ENCODE measurements around the gene TECPR2. TPM values are rescaled to one million over a fixed set of nuclear protein-coding genes. Genes with fewer than 3 reads are reported as not detected.
A peak's percentile ranks its signal among the peaks of the same experiment; 100 is the strongest.

TECPR2 gene
- total RNA-seq, 2 experiments from 2014 or later: 5.6 to 6.9 TPM

GRCh38 chr14:102525219-102525928 is 162.6 kb downstream of the TECPR2 start:
- DNase-seq (peak; percentile 62), ATAC-seq (peak; percentile 23)
- POLR2A ChIA-PET: interaction anchor here (1.2 kb wide), 1 partner anchor 17 kb away, joined by 4 read pairs; no protein-coding TSS in a partner anchor
- no peaks in the 10 kb centered on the region for H3K9me3 Mint-ChIP-seq (ENCODE audit: low read depth)
- no peaks in the 10 kb centered on the region for H3K27me3 Mint-ChIP-seq
- H3K4me1 Mint-ChIP-seq: peaks cover 35% of the 10 kb centered on the region
- CTCF ChIA-PET: interaction anchor here (0.6 to 3.6 kb wide), 27 partner anchors 9 to 609 kb away, joined by 3 to 19 read pairs (median 4); partner anchors contain the start of gene ANKRD9
- peak overlapping the region; percentile 32 for H3K27ac Mint-ChIP-seq
- intact Hi-C loops (cut with DNase I, micrococcal nuclease): loop anchor here (2.0 to 10.0 kb wide), 2 partner anchors 169 to 207 kb away; partner anchors contain the start of gene ZNF839 (in 1 of the 2)
- peak overlapping the region; percentile 68 for H3K4me3 Mint-ChIP-seq
- no peaks in the 10 kb centered on the region for H3K36me3 Mint-ChIP-seq (ENCODE audit: low read depth)

GRCh38 chr14:102525929-102526497 is 163.3 kb downstream of the TECPR2 start:
- Mint-ChIP-seq H3K27me3 (no peaks in the 10 kb centered on the region), H3K27ac (peak overlapping the region; percentile 7), H3K4me1 (peaks cover 37% of the 10 kb centered on the region), H3K4me3 (peak overlapping the region; percentile 68), H3K36me3 (ENCODE audit: low read depth) (no peaks in the 10 kb centered on the region), H3K9me3 (ENCODE audit: low read depth) (no peaks in the 10 kb centered on the region)
- ChIA-PET CTCF (interaction anchor here (0.8 to 3.6 kb wide), 4 partner anchors 68 to 168 kb away, joined by 3 to 19 read pairs (median 6); no protein-coding TSS in a partner anchor), POLR2A (no interaction called here)
- DNase-seq: no peak
- ATAC-seq: no peak
- intact Hi-C loops (cut with DNase I, micrococcal nuclease): loop anchor here (2.0 to 10.0 kb wide), 2 partner anchors 169 to 207 kb away; partner anchors contain the start of gene ZNF839 (in 1 of the 2)

GRCh38 chr14:102528431-102529170 is 165.9 kb downstream of the TECPR2 start:
- intact Hi-C loops (cut with DNase I, micrococcal nuclease): loop anchor here in 1 of 2 experiments (10.0 kb wide), 1 partner anchor 166 kb away; no protein-coding TSS in a partner anchor
- POLR2A ChIA-PET: interaction anchor here (0.6 kb wide), 1 partner anchor 126 kb away, joined by 5 read pairs; no protein-coding TSS in a partner anchor
- no peak overlapping the region for H3K27ac Mint-ChIP-seq

GRCh38 chr14:102530828-102531478 is 168.2 kb downstream of the TECPR2 start:
- H3K4me3 Mint-ChIP-seq: no peak overlapping the region
- ChIA-PET CTCF (interaction anchor here (0.7 to 1.0 kb wide), 2 partner anchors 8 to 78 kb away, joined by 3 to 5 read pairs; no protein-coding TSS in a partner anchor), POLR2A (no interaction called here)
- no peaks in the 10 kb centered on the region for H3K9me3 Mint-ChIP-seq (ENCODE audit: low read depth)
- no peaks in the 10 kb centered on the region for H3K27me3 Mint-ChIP-seq
- peak overlapping the region; percentile 38 for H3K27ac Mint-ChIP-seq
- DNase-seq: no peak
- ATAC-seq: no peak
- H3K36me3 Mint-ChIP-seq (ENCODE audit: low read depth): no peaks in the 10 kb centered on the region
- intact Hi-C loops (cut with DNase I, micrococcal nuclease): no loop called here
- H3K4me1 Mint-ChIP-seq: peaks cover 10% of the 10 kb centered on the region

More at GRCh38 chr14:102528431-102529170, 165.9 kb downstream of the TECPR2 start:
- no peaks in the 10 kb centered on the region for H3K36me3 Mint-ChIP-seq (ENCODE audit: low read depth)
- DNase-seq (no peak), ATAC-seq (no peak)
- CTCF ChIA-PET: interaction anchor here (0.5 to 0.9 kb wide), 3 partner anchors 90 to 275 kb away, joined by 3 to 4 read pairs (median 3); no protein-coding TSS in a partner anchor
- no peak overlapping the region for H3K4me3 Mint-ChIP-seq
- no peaks in the 10 kb centered on the region for H3K27me3 Mint-ChIP-seq
- H3K4me1 Mint-ChIP-seq: peaks cover 32% of the 10 kb centered on the region
- no peaks in the 10 kb centered on the region for H3K9me3 Mint-ChIP-seq (ENCODE audit: low read depth)

- ChIA-PET POLR2A (no interaction called here), CTCF (interaction anchor here (0.6 to 1.0 kb wide), 3 partner anchors 9 to 1524 kb away, joined by 3 to 5 read pairs (median 4); no protein-coding TSS in a partner anchor)
- no peak overlapping the region for H3K27ac Mint-ChIP-seq
- DNase-seq: no peak
- no peaks in the 10 kb centered on the region for H3K9me3 Mint-ChIP-seq (ENCODE audit: low read depth)
- H3K4me1 Mint-ChIP-seq: peaks cover 8% of the 10 kb centered on the region
- no peaks in the 10 kb centered on the region for H3K27me3 Mint-ChIP-seq
- no peaks in the 10 kb centered on the region for H3K36me3 Mint-ChIP-seq (ENCODE audit: low read depth)
- no peak for ATAC-seq
- no peak overlapping the region for H3K4me3 Mint-ChIP-seq
- intact Hi-C loops (cut with DNase I, micrococcal nuclease): no loop called here
Observed at GRCh38 chr14:102532204-102532658, 169.5 kb downstream of the TECPR2 start.

GRCh38 chr14:102537981-102538601 is 175.3 kb downstream of the TECPR2 start:
- CTCF ChIA-PET: interaction anchor here (0.6 to 1.4 kb wide), 5 partner anchors 13 to 1101 kb away, joined by 3 to 5 read pairs (median 3); no protein-coding TSS in a partner anchor
- Mint-ChIP-seq H3K9me3 (ENCODE audit: low read depth) (no peaks in the 10 kb centered on the region), H3K27ac (no peak overlapping the region), H3K36me3 (ENCODE audit: low read depth) (no peaks in the 10 kb centered on the region), H3K27me3 (no peaks in the 10 kb centered on the region), H3K4me1 (no peaks in the 10 kb centered on the region), H3K4me3 (no peak overlapping the region)
- no peak for DNase-seq
- no peak for ATAC-seq
- intact Hi-C loops (cut with DNase I, micrococcal nuclease): no loop called here
- POLR2A ChIA-PET: no interaction called here

GRCh38 chr14:102538602-102539543 is 176.1 kb downstream of the TECPR2 start:
- no peak for DNase-seq
- no peaks in the 10 kb centered on the region for H3K36me3 Mint-ChIP-seq (ENCODE audit: low read depth)
- intact Hi-C loops (cut with DNase I, micrococcal nuclease): no loop called here
- ChIA-PET POLR2A (no interaction called here), CTCF (interaction anchor here (0.6 to 1.4 kb wide), 3 partner anchors 14 to 133 kb away, joined by 3 to 5 read pairs (median 4); no protein-coding TSS in a partner anchor)
- H3K4me1 Mint-ChIP-seq: no peaks in the 10 kb centered on the region
- H3K27me3 Mint-ChIP-seq: peaks cover under 1% of the 10 kb centered on the region
- no peaks in the 10 kb centered on the region for H3K9me3 Mint-ChIP-seq (ENCODE audit: low read depth)
- H3K4me3 Mint-ChIP-seq: no peak overlapping the region
- ATAC-seq: no peak
- no peak overlapping the region for H3K27ac Mint-ChIP-seq

- ChIA-PET CTCF (no interaction called here), POLR2A (no interaction called here)
- Mint-ChIP-seq H3K4me1 (no peaks in the 10 kb centered on the region), H3K27me3 (peaks cover 4% of the 10 kb centered on the region), H3K27ac (no peak overlapping the region), H3K36me3 (ENCODE audit: low read depth) (no peaks in the 10 kb centered on the region), H3K4me3 (no peak overlapping the region), H3K9me3 (ENCODE audit: low read depth) (no peaks in the 10 kb centered on the region)
- intact Hi-C loops (cut with DNase I, micrococcal nuclease): no loop called here
- DNase-seq (no peak), ATAC-seq (no peak)
Observed at GRCh38 chr14:102539544-102540314, 177.0 kb downstream of the TECPR2 start.

- ATAC-seq: no peak
- ChIA-PET CTCF (no interaction called here), POLR2A (no interaction called here)
- DNase-seq: no peak
- peaks cover 9% of the 10 kb centered on the region for H3K27me3 Mint-ChIP-seq
- no peaks in the 10 kb centered on the region for H3K36me3 Mint-ChIP-seq (ENCODE audit: low read depth)
- H3K4me1 Mint-ChIP-seq: peaks cover 3% of the 10 kb centered on the region
- intact Hi-C loops (cut with DNase I, micrococcal nuclease): no loop called here
- H3K4me3 Mint-ChIP-seq: no peak overlapping the region
- no peak overlapping the region for H3K27ac Mint-ChIP-seq
- H3K9me3 Mint-ChIP-seq (ENCODE audit: low read depth): no peaks in the 10 kb centered on the region
Observed at GRCh38 chr14:102540315-102541028, 177.7 kb downstream of the TECPR2 start.
